T-helper 2 cell treated with Interferon-gamma antibody and Interleukin-4, amounts not matched to agents 5 μg/mL and 100 μg/mL, for 36 hours (primary cell): ENCODE results near the gene ERP27.

Experiments
- DNase-seq: peaks from one replicate; pipeline ENCODE4 v3.0.0; 2021; ENCODE audit warnings: low spot score
- H3K27ac Mint-ChIP-seq: one replicate; pipeline ENCODE4 v1.8.0; 2021; ENCODE audit warnings: mild to moderate bottlenecking, mixed read lengths
- H3K27me3 Mint-ChIP-seq: one replicate; pipeline ENCODE4 v1.8.0; 2021; ENCODE audit warnings: low read depth, mixed read lengths
- H3K36me3 Mint-ChIP-seq: one replicate; pipeline ENCODE4 v1.8.0; 2021; ENCODE audit warnings: low read depth, mixed read lengths
- H3K4me1 Mint-ChIP-seq: one replicate; pipeline ENCODE4 v1.8.0; 2021; ENCODE audit warnings: low read depth, mixed read lengths
- H3K4me3 Mint-ChIP-seq: one replicate; pipeline ENCODE4 v1.8.0; 2022; ENCODE audit warnings: mild to moderate bottlenecking, moderate library complexity, mixed read lengths
- H3K9me3 Mint-ChIP-seq: one replicate; pipeline ENCODE4 v1.8.0; 2021; ENCODE audit warnings: mixed read lengths

Gene ERP27

DNA sequence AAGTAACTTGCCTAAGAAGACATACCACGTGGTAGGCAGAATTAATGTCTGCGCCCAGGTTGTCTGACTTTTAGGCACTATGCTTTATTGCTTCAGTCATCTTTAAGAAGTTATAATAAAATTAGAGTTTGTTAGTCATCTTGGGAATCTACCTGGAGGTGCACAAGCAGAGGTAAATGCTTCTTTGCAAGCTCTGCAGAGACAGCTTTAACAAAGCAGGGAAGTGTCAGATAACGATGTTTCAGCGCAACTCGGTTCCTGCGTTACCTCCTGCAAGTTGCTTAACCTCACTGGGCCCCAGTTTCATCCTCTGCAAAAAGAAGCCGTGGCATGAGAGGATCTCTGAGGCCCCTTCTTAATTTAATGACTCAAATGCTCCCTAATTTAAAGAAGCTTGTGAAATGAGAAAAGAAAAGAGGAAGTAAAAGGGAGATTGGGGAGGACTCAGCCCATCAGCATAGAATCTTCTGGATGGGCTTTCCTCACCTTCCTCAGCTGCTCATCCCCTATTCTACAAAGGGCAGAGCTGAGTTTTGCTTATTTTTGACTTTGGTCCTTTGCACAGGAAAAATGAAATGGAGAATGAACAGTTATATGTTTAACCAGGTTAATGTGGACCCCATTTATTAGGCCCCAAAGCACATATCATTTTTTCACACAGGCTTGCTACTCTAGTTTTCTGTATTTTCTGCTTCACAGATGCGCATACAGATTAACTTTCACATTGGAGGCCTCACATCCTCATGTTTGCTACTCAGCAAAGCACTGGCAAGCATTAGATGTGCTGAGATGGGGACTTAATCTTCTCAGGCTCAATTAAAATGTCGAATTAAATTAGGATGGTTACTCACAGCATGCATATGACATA is 17.9 kb upstream of the ERP27 start:
- H3K27me3 Mint-ChIP-seq: no peaks in the 10 kb centered on the region
- no peaks in the 10 kb centered on the region for H3K9me3 Mint-ChIP-seq
- peaks cover 52% of the 10 kb centered on the region for H3K4me1 Mint-ChIP-seq
- H3K4me3 Mint-ChIP-seq: peak overlapping the region; percentile 99
- peak overlapping the region; percentile 78 for H3K27ac Mint-ChIP-seq
- peaks cover 85% of the 10 kb centered on the region for H3K36me3 Mint-ChIP-seq
- peak; percentile 33 for DNase-seq

DNA sequence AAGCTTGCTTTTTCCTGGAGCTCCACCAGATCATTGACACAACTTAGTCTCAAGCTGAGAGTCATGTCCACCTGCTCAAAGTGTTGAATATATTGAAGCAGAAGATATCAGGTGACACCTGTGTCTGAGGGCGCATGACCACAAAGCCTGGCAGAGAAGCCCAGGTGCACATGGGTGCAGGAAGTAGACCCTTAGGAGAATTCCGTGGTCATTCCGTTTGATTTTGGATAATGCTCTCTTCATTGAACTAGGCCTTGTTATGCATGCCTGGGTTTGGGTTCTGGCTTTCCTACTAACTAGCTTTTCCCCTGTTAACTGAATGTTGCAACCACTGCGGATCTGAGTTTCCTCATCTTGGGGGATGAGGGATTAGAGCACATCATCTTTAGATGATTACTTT is 15.9 kb upstream of the ERP27 start:
- H3K27me3 Mint-ChIP-seq: no peaks in the 10 kb centered on the region
- peaks cover 70% of the 10 kb centered on the region for H3K4me1 Mint-ChIP-seq
- no peak for DNase-seq
- H3K9me3 Mint-ChIP-seq: no peaks in the 10 kb centered on the region
- peak overlapping the region; percentile 90 for H3K27ac Mint-ChIP-seq
- peaks cover 81% of the 10 kb centered on the region for H3K36me3 Mint-ChIP-seq
- H3K4me3 Mint-ChIP-seq: peak overlapping the region; percentile 83

GRCh38 chr12:14953752-14954151 is 15.4 kb upstream of the ERP27 start:
- Mint-ChIP-seq H3K36me3 (peaks cover 81% of the 10 kb centered on the region), H3K9me3 (no peaks in the 10 kb centered on the region), H3K4me3 (peak overlapping the region; percentile 83), H3K4me1 (peaks cover 74% of the 10 kb centered on the region), H3K27me3 (no peaks in the 10 kb centered on the region), H3K27ac (peak overlapping the region; percentile 90)
- DNase-seq: no peak

DNA sequence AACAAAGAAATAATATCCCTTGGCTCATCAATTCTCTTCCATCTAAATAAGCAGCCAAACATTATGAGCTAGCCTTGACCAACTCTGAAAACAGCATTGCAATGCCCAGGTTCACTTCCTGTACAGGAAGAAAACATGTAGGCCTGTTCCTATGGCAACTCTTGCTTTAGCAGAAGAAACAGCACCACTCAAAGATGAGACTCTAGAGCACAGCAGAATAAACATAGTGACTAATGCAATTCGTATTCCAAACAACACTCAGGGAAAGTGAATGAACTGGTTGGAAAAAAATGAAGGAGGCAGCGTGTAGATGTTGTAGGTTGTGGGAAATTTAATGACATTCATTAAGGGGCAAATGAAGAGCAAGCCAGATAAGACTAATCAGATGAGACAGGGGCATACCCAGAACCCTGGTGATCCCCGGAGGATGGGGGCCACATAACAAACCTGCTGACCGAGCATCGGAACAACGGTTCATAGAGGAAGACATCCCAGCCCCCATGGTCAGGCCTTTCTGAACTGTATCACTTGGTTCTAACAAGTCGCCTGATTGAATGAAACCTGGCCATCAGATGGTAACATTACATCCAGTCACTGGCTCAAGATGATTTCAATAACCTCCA is 14.1 kb upstream of the ERP27 start:
- Mint-ChIP-seq H3K4me3 (peak overlapping the region; percentile 83), H3K4me1 (peaks cover 80% of the 10 kb centered on the region), H3K27ac (peak overlapping the region; percentile 97), H3K9me3 (no peaks in the 10 kb centered on the region), H3K27me3 (no peaks in the 10 kb centered on the region), H3K36me3 (peaks cover 80% of the 10 kb centered on the region)
- DNase-seq: peak; percentile 54

DNA sequence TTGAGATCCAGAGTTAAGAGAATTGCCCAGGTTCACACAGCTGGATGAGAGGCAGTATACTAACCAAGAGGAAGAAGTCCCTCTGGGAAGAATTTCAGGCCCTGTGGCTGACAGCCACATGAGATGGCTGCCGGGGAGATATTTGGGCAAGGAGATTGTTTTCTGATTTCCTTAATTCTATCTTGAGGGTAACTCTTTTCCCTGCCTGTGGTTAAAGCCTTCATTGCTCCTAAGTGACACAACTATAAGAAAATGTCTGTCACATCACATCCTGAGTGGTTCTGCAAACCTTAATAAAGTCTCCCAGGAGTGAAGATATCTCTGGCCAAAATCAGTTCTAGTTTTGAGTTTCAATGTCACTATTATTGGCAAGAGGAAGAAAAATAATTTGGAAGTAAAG is 13.5 kb upstream of the ERP27 start:
- Mint-ChIP-seq H3K9me3 (no peaks in the 10 kb centered on the region), H3K27me3 (no peaks in the 10 kb centered on the region), H3K4me3 (peak overlapping the region; percentile 83), H3K36me3 (peaks cover 80% of the 10 kb centered on the region), H3K27ac (peak overlapping the region; percentile 97), H3K4me1 (peaks cover 81% of the 10 kb centered on the region)
- DNase-seq: no peak

DNA sequence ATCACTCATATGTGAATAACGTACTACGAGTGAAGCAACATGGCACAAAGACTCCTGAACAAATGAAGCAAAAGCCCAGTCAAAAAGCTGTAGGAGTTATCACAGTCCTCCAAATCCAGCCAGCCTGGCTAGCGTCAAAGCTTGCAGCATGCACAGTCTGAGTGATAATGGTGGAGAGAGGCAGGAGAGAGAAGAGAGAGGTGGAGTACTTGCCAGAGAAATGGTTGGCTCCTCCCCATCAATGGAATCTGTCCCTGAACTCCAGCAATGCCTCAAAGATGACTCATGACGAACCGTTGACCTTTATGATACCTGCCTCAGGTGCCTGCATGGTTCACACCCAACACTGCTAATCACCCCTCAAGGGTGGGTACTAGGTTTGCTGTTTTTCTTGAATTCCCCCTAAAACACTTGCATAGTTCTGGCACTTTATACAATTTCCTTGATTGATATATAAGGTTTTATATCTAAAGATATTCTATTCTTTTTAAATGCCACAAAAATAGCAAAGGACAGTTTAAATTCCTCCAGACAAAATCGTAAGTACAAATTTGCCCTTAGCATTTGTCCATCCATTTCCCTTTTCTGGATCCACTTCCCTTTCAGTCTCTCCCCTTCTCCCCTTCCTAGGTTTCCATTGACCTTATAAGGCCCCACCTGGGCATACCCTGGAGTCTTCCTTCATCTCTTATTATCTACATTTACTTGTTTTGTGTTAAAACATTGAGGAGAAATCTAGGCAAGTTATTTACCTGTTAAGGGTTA is 12.8 kb upstream of the ERP27 start:
- Mint-ChIP-seq H3K27ac (peak overlapping the region; percentile 97), H3K4me1 (peaks cover 79% of the 10 kb centered on the region), H3K4me3 (peak overlapping the region; percentile 83), H3K9me3 (no peaks in the 10 kb centered on the region), H3K27me3 (no peaks in the 10 kb centered on the region), H3K36me3 (peaks cover 80% of the 10 kb centered on the region)
- no peak for DNase-seq

DNA sequence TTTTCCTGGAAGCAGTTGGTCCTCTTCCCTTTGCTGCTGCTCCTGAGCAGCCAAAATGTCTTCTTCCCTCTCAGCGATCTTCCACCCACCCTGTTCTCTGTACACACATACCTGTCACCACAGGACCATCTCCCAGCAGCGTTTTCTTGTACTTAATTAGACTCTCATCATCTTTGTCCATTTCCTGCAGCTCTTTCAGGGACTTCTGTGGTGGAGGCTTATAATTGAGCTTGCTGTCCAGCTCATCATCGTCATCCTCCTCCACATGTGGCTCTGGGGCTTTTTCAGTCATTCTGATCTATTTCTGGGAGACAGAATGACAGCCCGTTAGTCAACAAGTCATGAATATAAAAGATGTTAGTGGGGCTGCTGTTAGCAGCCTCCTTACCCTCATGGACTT is 12.1 kb upstream of the ERP27 start:
- peak; percentile 61 for DNase-seq
- Mint-ChIP-seq H3K4me1 (peaks cover 78% of the 10 kb centered on the region), H3K9me3 (no peaks in the 10 kb centered on the region), H3K27me3 (no peaks in the 10 kb centered on the region), H3K27ac (peak overlapping the region; percentile 91), H3K4me3 (peak overlapping the region; percentile 83), H3K36me3 (peaks cover 81% of the 10 kb centered on the region)

DNA sequence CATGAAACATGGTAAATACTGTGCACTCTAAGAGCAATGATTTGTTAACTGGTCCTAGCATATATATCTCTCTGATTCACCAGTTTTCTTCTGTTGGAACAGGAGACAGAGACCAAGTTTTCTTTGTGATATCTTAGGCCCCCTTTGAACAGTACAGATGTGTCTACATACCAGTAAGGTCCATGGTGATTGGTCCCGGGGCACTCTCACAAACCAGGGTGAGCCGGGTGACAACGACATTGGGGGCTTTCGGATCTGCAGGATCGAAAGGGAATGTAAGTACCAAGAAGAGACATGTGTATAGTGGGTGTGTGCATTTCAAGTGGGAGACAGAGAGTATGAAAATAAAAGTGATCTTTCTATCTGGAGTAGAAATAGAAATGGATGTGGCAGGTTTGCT is 11.3 kb upstream of the ERP27 start:
- peaks cover 86% of the 10 kb centered on the region for H3K36me3 Mint-ChIP-seq

DNA sequence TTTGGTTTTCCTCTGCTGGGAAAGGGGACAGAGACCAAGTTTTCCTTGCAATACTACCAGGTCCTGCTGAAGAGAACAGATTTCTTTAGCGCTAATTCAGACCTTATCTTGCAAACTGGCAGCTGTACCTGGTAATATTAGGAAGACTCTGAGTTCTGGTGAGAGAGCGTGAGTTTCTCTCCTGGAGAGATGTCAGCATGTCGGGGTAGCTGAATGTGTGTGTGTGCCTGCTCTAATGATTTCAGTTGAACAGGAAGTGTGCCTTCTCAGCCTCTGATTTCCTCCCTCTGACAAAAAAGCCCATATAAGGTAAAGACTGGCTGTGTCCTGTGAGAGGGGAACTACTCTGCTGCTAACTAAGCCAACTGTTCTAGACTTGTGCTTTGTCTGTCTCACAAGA is 10.3 kb upstream of the ERP27 start:
- Mint-ChIP-seq H3K27me3 (no peaks in the 10 kb centered on the region), H3K9me3 (no peaks in the 10 kb centered on the region), H3K4me1 (peaks cover 71% of the 10 kb centered on the region), H3K4me3 (peak overlapping the region; percentile 83), H3K36me3 (peaks cover 83% of the 10 kb centered on the region), H3K27ac (peak overlapping the region; percentile 91)
- peak; percentile 62 for DNase-seq

More for the DNA sequence above, 11.3 kb upstream of the ERP27 start:
- Mint-ChIP-seq H3K27ac (peak overlapping the region; percentile 91), H3K4me3 (peak overlapping the region; percentile 83), H3K9me3 (no peaks in the 10 kb centered on the region), H3K27me3 (no peaks in the 10 kb centered on the region), H3K4me1 (peaks cover 81% of the 10 kb centered on the region)
- no peak for DNase-seq

DNA sequence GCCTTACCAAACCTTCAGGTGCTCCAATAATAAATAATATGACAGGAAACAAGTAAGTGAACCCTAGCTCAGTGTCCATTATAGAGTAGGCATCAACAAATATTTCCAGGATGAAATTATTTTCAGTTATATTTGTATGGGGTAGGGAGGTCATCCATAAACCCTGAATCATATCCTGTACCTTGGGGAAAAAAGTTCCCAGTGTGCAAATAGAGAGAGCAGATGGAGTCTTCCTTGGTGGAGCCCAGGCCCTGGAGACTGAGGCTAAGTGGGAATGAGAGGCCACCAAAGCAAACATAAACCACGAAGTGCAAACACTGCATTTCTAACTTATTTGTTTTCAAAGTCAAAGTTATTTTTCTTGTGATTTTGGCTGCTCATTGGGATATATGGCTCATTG is 8.5 kb upstream of the ERP27 start:
- Mint-ChIP-seq H3K27ac (peak overlapping the region; percentile 83), H3K27me3 (no peaks in the 10 kb centered on the region), H3K36me3 (peaks cover 86% of the 10 kb centered on the region), H3K4me3 (peak overlapping the region; percentile 83), H3K9me3 (no peaks in the 10 kb centered on the region), H3K4me1 (peaks cover 64% of the 10 kb centered on the region)
- no peak for DNase-seq

DNA sequence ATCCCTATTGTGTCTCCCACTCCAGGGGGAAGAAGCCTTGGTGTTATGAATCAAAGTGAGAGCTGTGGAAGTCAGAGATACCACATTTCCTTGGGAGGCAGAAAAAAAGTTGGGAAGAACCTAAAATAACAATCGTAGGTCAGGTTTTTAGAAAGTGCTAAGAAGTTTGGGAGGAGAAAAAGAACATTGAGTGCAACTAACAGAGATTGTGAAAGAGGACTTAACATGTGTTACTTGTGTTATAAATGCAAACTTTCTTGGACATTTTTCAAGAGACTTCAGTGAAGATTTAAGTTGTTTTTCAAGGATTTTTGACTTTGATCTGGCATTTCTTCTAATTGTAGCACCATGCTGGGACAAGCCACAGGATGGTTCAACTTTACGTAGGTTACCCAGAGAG is 7.8 kb upstream of the ERP27 start:
- no peak for DNase-seq
- H3K27ac Mint-ChIP-seq: peak overlapping the region; percentile 62
- H3K27me3 Mint-ChIP-seq: no peaks in the 10 kb centered on the region
- peak overlapping the region; percentile 32 for H3K4me3 Mint-ChIP-seq
- no peaks in the 10 kb centered on the region for H3K9me3 Mint-ChIP-seq
- H3K4me1 Mint-ChIP-seq: peaks cover 58% of the 10 kb centered on the region
- H3K36me3 Mint-ChIP-seq: peaks cover 87% of the 10 kb centered on the region

DNA sequence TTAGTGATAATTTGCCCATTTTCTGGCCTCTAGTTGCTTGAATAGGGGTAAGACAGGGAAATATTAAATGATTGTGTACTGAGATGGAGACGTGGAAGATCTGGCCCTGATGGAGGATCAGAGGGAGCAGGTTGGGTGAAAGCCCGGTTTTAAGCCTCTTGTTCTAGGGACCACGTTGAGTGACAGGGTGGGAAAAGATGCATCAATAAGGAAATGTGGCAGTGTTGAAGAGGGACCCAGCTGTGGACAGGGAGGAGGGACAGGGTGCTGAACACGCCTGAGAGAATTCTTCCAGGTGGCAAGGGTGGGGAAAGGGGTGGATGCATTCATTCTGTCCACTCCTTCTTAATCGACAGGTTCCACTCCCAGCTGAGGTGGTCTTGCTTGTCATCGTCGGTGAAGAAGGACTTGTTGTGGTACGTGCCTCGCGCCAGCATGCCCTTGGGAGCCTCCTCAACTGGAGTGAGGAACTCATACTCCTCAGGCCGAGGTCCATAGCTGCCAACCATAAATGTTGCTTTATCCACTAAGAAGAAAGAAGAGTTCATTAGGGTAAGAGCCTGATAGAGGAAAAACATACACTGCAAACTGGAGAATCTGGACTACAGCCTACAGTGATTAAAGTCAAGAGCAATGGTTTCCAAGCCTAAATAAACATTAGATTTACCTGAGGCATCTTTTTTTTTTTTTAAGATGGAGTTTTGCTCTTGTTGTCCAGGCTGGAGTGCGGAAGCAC is 4.0 kb upstream of the ERP27 start:
- H3K4me1 Mint-ChIP-seq: peaks cover 39% of the 10 kb centered on the region
- H3K27me3 Mint-ChIP-seq: no peaks in the 10 kb centered on the region
- H3K27ac Mint-ChIP-seq: peak overlapping the region; percentile 2
- no peak for DNase-seq
- H3K36me3 Mint-ChIP-seq: peaks cover 87% of the 10 kb centered on the region
- no peak overlapping the region for H3K4me3 Mint-ChIP-seq
- no peaks in the 10 kb centered on the region for H3K9me3 Mint-ChIP-seq

GRCh38 chr12:14941369-14941768 is 3.0 kb upstream of the ERP27 start:
- DNase-seq: no peak
- Mint-ChIP-seq H3K27ac (no peak overlapping the region), H3K36me3 (peaks cover 88% of the 10 kb centered on the region), H3K27me3 (no peaks in the 10 kb centered on the region), H3K9me3 (no peaks in the 10 kb centered on the region), H3K4me3 (no peak overlapping the region), H3K4me1 (peaks cover 30% of the 10 kb centered on the region)
